SK-N-SH (cell line): ENCODE measurements around the gene MARK3.

ENCODE experiments used
- CTCF ChIP-seq: fragments of 200-600 bp; sonication (generic); IDR thresholded peaks from 2 replicates; pipeline ENCODE4 v1.6.1; 2017; ENCODE audit warnings: antibody characterized with exemption, mild to moderate bottlenecking, moderate library complexity
- GATA2 ChIP-seq: sonication (generic); formaldehyde crosslinking; IDR thresholded peaks from 2 replicates; pipeline ENCODE4 v1.5.0; 2020; ENCODE audit warnings: mild to moderate bottlenecking, missing genetic modification reagents
- MEF2A ChIP-seq: IDR thresholded peaks from 2 replicates; pipeline ENCODE4 v1.4.0; 2012; ENCODE audit warnings: low read depth, borderline replicate concordance
- RAD21 ChIP-seq: IDR thresholded peaks from 2 replicates; pipeline ENCODE4 v1.6.1; 2012; ENCODE audit warnings: mild to moderate bottlenecking, low read length
- REST ChIP-seq: IDR thresholded peaks from 2 replicates; pipeline ENCODE4 v1.6.1; 2012; ENCODE audit warnings: mild to moderate bottlenecking, low read depth, low read length, moderate library complexity
- SMC3 ChIP-seq: IDR thresholded peaks from 2 replicates; pipeline ENCODE4 v1.6.1; 2012; ENCODE audit warnings: low read depth, low read length, improper control_type of control experiment

- no peak for TF ChIP-seq CTCF
- TF ChIP-seq RAD21, result no peak
- TF ChIP-seq SMC3, result no peak
- TF ChIP-seq MEF2A, result no peak
- no peak for TF ChIP-seq GATA2 (CRISPR knock-in tag)
- TF ChIP-seq REST, result no peak
Observed at GRCh38 chr14:103361867-103362266, 23.3 kb upstream of the MARK3 start.
